CD4-positive, alpha-beta T cell (primary cell): Measurements from ENCODE around the gene CAMK2B. TPM values are rescaled to one million over a fixed set of nuclear protein-coding genes. Genes with fewer than 3 reads are reported as not detected.

Source experiments
- ATAC-seq: fragments of 200-7000 bp; cut with Tn5 transposase; one replicate; pipeline ENCODE4 v1.10.0; 2022; ENCODE audit warnings: mild to moderate bottlenecking; ENCODE audit not compliant: poor library complexity
- CTCF ChIA-PET: fragments of 350-600 bp; sonication (Branson Sonifier 250); formaldehyde crosslinking; loops from one replicate; lab custom pipeline; 2021; ENCODE audit warnings: antibody characterized with exemption, inconsistent platforms; lab: Charles Lee
- POLR2A ChIA-PET: fragments of 350-600 bp; sonication (Branson Sonifier 250); formaldehyde crosslinking; loops from one replicate; lab custom pipeline; 2021; ENCODE audit warnings: antibody characterized with exemption, inconsistent platforms; lab: Charles Lee
- DNase-seq, 14 experiments: peaks; one replicate each; pipeline ENCODE4 v3.0.0-alpha.2; 2013 to 2020; ENCODE audit warnings: mixed read lengths in 2 of 14
- H3K27ac ChIP-seq, 2 donors: one replicate each; pipeline versions ENCODE4 v1.5.1 to v1.7.0; 2013; ENCODE audit warnings: low read length in 2 of 2, low read depth in 1 of 2, mild to moderate bottlenecking in 1 of 2
- H3K27me3 ChIP-seq, 2 experiments: 1 replicate in 1 of 2; 2 replicates in 1 of 2; pipeline versions ENCODE4 v1.6.1 to v1.7.0; 2013; ENCODE audit warnings: low read length in 2 of 2, control low read depth in 1 of 2, mild to moderate bottlenecking in 1 of 2, moderate library complexity in 1 of 2; ENCODE audit not compliant: insufficient read depth in 2 of 2, control insufficient read depth in 1 of 2
- H3K36me3 ChIP-seq: one replicate; pipeline ENCODE4 v1.6.1; 2013; ENCODE audit warnings: low read length, control low read depth; ENCODE audit not compliant: insufficient read depth
- H3K4me1 ChIP-seq: one replicate; pipeline ENCODE4 v1.6.1; 2013; ENCODE audit warnings: low read length, control low read depth; ENCODE audit not compliant: insufficient read depth
- H3K4me3 ChIP-seq: one replicate; pipeline ENCODE4 v1.5.1; 2013; ENCODE audit warnings: mild to moderate bottlenecking, low read length, moderate library complexity
- H3K9me3 ChIP-seq, 2 experiments: 1 replicate in 1 of 2; 2 replicates in 1 of 2; pipeline versions ENCODE4 v1.6.1 to v1.7.0; 2013; ENCODE audit warnings: low read length in 2 of 2, mild to moderate bottlenecking in 2 of 2, control low read depth in 1 of 2, moderate library complexity in 1 of 2; ENCODE audit not compliant: control insufficient read depth in 1 of 2, insufficient read depth in 1 of 2
- H3K27ac Mint-ChIP-seq: one replicate; pipeline ENCODE4 v1.8.0; 2020; ENCODE audit warnings: mixed read lengths
- H3K27me3 Mint-ChIP-seq: one replicate; pipeline ENCODE4 v1.8.0; 2021; ENCODE audit warnings: mixed read lengths
- H3K36me3 Mint-ChIP-seq: one replicate; pipeline ENCODE4 v1.8.0; 2021; ENCODE audit warnings: low read depth, mixed read lengths
- H3K4me1 Mint-ChIP-seq: one replicate; pipeline ENCODE4 v1.8.0; 2021; ENCODE audit warnings: low read depth, mixed read lengths
- H3K4me3 Mint-ChIP-seq: one replicate; pipeline ENCODE4 v1.8.0; 2020; ENCODE audit warnings: mild to moderate bottlenecking, mixed read lengths
- H3K9me3 Mint-ChIP-seq: one replicate; pipeline ENCODE4 v1.8.0; 2020; ENCODE audit warnings: mixed read lengths
- intact Hi-C, 2 experiments: fragments of 100-400 bp; cut with DNase I in 1 of 2; cut with micrococcal nuclease in 1 of 2; formaldehyde crosslinking; loops; one replicate each; pipeline versions ENCODE4 v1.15.1 to v1.9.0; 2023 to 2025; cut with DNase I, micrococcal nuclease
- total RNA-seq, 174 experiments: library from RNA in 2 of 174; stranded (reverse) in 2 of 174; gene quantifications; one replicate each; pipeline ENCODE4 v1.2.3 and lab custom pipeline; 2021 to 2026
- TF ChIP-seq, protein P1 (sequence below): fragments of 200-600 bp; IDR thresholded peaks from one replicate; pipeline ENCODE4 v1.8.0; 2022; ENCODE audit warnings: antibody characterized with exemption, mild to moderate bottlenecking

Gene CAMK2B
- total RNA-seq, 2 experiments from 2014 or later: not detected

DNA sequence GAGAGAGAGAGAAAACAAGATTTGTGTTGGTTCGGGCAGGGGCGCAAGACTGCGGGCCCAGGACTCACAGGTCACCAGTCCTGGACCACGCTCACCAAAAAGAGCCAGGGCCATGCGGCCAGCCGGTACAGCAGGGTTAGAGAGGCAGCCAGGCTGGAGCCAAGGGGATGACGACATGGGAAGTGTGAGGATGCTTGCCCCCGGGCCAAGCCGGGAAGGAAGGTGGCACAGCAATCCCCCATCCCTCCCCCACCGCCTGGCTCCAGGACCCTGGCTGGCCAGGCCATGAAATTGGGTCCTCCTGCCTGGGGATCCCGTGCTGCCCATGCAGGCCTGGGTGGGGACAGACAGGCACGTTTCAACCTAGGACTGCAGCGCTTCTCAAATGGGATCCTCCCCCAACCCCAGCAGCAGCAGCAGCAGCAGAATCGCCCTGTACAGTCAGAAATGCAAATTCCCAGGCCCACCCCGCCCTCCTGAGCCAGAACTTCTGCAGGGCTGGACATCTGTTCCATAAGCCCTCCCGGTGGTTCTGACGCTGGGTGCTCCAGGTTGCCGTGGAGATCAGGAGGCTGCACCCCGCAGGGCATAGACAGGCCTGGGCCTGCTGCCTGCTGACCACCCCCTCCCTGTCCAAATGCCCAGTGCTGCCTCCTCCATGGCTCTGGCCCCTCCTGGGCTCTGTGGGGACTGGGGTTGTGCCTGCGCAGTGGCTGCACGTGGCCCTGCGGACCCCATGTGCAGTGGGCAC is 89.6 kb downstream of the CAMK2B start:
- H3K27me3 Mint-ChIP-seq: no peaks in the 10 kb centered on the region
- Histone ChIP-seq H3K36me3 (no peaks in the 10 kb centered on the region), H3K27me3 (no peaks in the 10 kb centered on the region), H3K27ac (no peak overlapping the region), H3K4me1 (peaks cover under 1% of the 10 kb centered on the region), H3K4me3 (no peak overlapping the region), H3K9me3 (no peaks in the 10 kb centered on the region)
- TF ChIP-seq, protein P1, sequence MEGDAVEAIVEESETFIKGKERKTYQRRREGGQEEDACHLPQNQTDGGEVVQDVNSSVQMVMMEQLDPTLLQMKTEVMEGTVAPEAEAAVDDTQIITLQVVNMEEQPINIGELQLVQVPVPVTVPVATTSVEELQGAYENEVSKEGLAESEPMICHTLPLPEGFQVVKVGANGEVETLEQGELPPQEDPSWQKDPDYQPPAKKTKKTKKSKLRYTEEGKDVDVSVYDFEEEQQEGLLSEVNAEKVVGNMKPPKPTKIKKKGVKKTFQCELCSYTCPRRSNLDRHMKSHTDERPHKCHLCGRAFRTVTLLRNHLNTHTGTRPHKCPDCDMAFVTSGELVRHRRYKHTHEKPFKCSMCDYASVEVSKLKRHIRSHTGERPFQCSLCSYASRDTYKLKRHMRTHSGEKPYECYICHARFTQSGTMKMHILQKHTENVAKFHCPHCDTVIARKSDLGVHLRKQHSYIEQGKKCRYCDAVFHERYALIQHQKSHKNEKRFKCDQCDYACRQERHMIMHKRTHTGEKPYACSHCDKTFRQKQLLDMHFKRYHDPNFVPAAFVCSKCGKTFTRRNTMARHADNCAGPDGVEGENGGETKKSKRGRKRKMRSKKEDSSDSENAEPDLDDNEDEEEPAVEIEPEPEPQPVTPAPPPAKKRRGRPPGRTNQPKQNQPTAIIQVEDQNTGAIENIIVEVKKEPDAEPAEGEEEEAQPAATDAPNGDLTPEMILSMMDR: no peak
- ChIA-PET CTCF (no interaction called here), POLR2A (no interaction called here)
- H3K9me3 Mint-ChIP-seq: no peaks in the 10 kb centered on the region
- no peak for ATAC-seq
- no peaks in the 10 kb centered on the region for H3K4me1 Mint-ChIP-seq
- H3K36me3 Mint-ChIP-seq: no peaks in the 10 kb centered on the region
- intact Hi-C loops: no loop called here
- H3K4me3 Mint-ChIP-seq: no peak overlapping the region
- no peak overlapping the region for H3K27ac Mint-ChIP-seq
- DNase-seq: no peak

DNA sequence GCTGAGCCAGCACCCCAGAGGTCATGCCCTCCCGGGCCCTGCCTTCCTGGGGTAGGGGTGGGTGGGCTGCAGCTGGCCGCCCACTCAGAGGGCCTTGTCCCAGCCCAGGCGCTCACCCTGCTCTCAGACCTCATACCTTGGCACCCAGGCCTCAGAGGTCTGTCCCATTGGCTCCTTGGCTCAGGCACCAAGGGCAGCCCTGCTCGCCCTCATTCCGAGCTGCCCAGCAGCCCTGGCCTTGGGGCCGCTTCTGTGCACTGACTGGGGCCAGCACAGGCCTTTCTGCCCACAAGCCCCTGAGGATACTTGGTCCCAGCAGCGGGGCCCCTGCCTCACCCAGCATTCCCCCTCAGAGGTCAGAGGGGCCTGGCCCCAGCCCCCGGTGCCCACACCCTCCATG is 90.3 kb downstream of the CAMK2B start:
- Mint-ChIP-seq H3K4me3 (no peak overlapping the region), H3K27ac (no peak overlapping the region), H3K4me1 (no peaks in the 10 kb centered on the region), H3K9me3 (no peaks in the 10 kb centered on the region), H3K36me3 (no peaks in the 10 kb centered on the region), H3K27me3 (no peaks in the 10 kb centered on the region)
- no peaks in the 10 kb centered on the region for H3K36me3 ChIP-seq
- POLR2A ChIA-PET: no interaction called here
- CTCF ChIA-PET: no interaction called here
- no peak overlapping the region for H3K4me3 ChIP-seq
- no peak overlapping the region for H3K27ac ChIP-seq
- intact Hi-C loops: no loop called here
- H3K27me3 ChIP-seq: no peaks in the 10 kb centered on the region
- DNase-seq: no peak
- H3K9me3 ChIP-seq: no peaks in the 10 kb centered on the region
- TF ChIP-seq, protein P1: no peak
- H3K4me1 ChIP-seq: no peaks in the 10 kb centered on the region
- ATAC-seq: no peak

DNA sequence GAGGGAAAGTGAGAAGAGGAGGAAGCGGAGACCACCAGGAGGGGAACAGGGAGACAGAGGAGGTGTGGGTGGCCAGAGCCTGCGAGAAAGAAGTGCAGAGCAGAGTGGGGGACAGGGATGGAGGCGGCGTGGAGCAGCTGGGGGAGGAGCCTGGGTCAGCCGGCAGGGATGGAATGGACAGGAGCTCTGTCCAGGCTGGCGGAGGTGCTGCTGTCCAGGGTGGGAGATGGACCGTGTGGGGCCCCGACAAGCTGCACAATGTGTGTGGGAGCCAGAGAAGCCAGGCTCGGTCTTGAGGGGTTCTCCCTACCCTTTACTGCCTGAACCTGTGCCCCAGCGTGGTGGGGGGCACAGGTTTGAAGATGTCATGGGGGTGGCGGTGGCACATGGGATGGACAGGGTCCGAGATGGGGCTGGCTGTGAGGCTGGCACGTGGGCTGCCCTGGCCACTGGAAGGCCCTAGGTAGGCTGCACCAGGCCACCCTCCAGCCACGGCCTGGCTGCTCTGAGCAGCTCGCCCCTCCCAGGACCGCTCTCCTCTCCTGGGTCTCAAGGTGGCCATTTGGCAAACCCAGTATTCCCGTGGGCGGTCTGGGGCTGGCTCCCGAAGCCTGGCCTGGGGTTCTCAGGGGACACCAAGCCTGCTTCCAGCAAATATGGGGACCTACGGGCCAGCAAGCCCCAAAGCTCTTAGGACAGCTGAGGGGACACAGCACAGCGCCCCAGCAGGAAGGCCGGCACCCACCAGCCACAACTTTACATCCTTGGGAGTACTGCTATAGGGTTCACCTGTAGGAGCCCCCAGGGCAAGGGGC is 92.3 kb downstream of the CAMK2B start:
- Mint-ChIP-seq H3K27ac (no peak overlapping the region), H3K36me3 (no peaks in the 10 kb centered on the region), H3K9me3 (no peaks in the 10 kb centered on the region), H3K27me3 (no peaks in the 10 kb centered on the region), H3K4me1 (no peaks in the 10 kb centered on the region), H3K4me3 (no peak overlapping the region)
- Histone ChIP-seq H3K4me3 (no peak overlapping the region), H3K36me3 (no peaks in the 10 kb centered on the region), H3K27ac (no peak overlapping the region), H3K9me3 (no peaks in the 10 kb centered on the region), H3K4me1 (no peaks in the 10 kb centered on the region), H3K27me3 (no peaks in the 10 kb centered on the region)
- TF ChIP-seq, protein P1: no peak
- intact Hi-C loops: no loop called here
- ChIA-PET POLR2A (no interaction called here), CTCF (no interaction called here)
- ATAC-seq: no peak
- DNase-seq: no peak
